ENCODE results near the gene ID3. TPM values are rescaled to one million over a fixed set of nuclear protein-coding genes. Genes with fewer than 3 reads are reported as not detected.

Gene ID3
- total RNA-seq, 1 experiment from 2014 or later: 543 TPM

- no peak for DNase-seq (ENCODE audit: low spot score)
Observed at GRCh38 chr1:23527900-23528249, 31.4 kb downstream of the ID3 start.

- DNase-seq (ENCODE audit: low spot score): no peak
Observed at GRCh38 chr1:23527366-23527765, 31.9 kb downstream of the ID3 start.

- DNase-seq (ENCODE audit: low spot score): no peak
Observed at GRCh38 chr1:23526329-23527041, 32.8 kb downstream of the ID3 start.

- no peak for DNase-seq (ENCODE audit: low spot score)
Observed at GRCh38 chr1:23525558-23526250, 33.6 kb downstream of the ID3 start.

GRCh38 chr1:23524716-23525401, 34.4 kb downstream of the ID3 start:
- DNase-seq (ENCODE audit: low spot score): no peak

GRCh38 chr1:23524163-23524562, 35.1 kb downstream of the ID3 start:
- no peak for DNase-seq (ENCODE audit: low spot score)

GRCh38 chr1:23522244-23522982, 36.9 kb downstream of the ID3 start:
- no peak for DNase-seq (ENCODE audit: low spot score)

- no peak for DNase-seq (ENCODE audit: low spot score)
Observed at GRCh38 chr1:23521588-23521987, 37.7 kb downstream of the ID3 start.

GRCh38 chr1:23517581-23517980, 41.7 kb downstream of the ID3 start:
- DNase-seq (ENCODE audit: low spot score): no peak

GRCh38 chr1:23515905-23516304, 43.4 kb downstream of the ID3 start:
- no peak for DNase-seq (ENCODE audit: low spot score)

GRCh38 chr1:23514111-23514679, 45.1 kb downstream of the ID3 start:
- no peak for DNase-seq (ENCODE audit: low spot score)

GRCh38 chr1:23509896-23510295, 49.4 kb downstream of the ID3 start:
- DNase-seq (ENCODE audit: low spot score): no peak

Other genes with a start within 250 kb of the ID3 start
- 165 and 180 TPM in 2 replicates for gene HNRNPR, start 215.2 kb downstream of the ID3 start, total RNA-seq (2014; rRNA removed; shearing (Covaris generic))
- 18.0 and 20.8 TPM in 2 replicates for gene ZNF436, start 189.7 kb downstream of the ID3 start, total RNA-seq (2014; rRNA removed; shearing (Covaris generic))
- gene TCEA3, start 134.8 kb downstream of the ID3 start, total RNA-seq (2014; rRNA removed; shearing (Covaris generic)): 0.72 and 0.76 TPM in 2 replicates
- 18.4 and 36.3 TPM in 2 replicates for gene ASAP3, start 75.3 kb downstream of the ID3 start, total RNA-seq (2014; rRNA removed; shearing (Covaris generic))
- gene E2F2, start 28.3 kb downstream of the ID3 start, total RNA-seq (2014; rRNA removed; shearing (Covaris generic)): 4.4 and 5.2 TPM in 2 replicates
- 1,241 and 1,313 TPM in 2 replicates for gene RPL11, start 132.3 kb upstream of the ID3 start, total RNA-seq (2014; rRNA removed; shearing (Covaris generic))
- 38.3 and 48.1 TPM in 2 replicates for gene ELOA, start 184.0 kb upstream of the ID3 start, total RNA-seq (2014; rRNA removed; shearing (Covaris generic))
- gene PITHD1, start 218.9 kb upstream of the ID3 start, total RNA-seq (2014; rRNA removed; shearing (Covaris generic)): 46.5 and 51.4 TPM in 2 replicates
- 35.4 and 36.2 TPM in 2 replicates for gene LYPLA2, start 231.6 kb upstream of the ID3 start, total RNA-seq (2014; rRNA removed; shearing (Covaris generic))
- 128 and 142 TPM in 2 replicates for gene GALE, start 241.3 kb upstream of the ID3 start, total RNA-seq (2014; rRNA removed; shearing (Covaris generic))

All from H4 (cell line).